HG03442 (cell line): ENCODE results near the gene TMEM121.

Experiments
- ATAC-seq: cut with Tn5 transposase; IDR thresholded peaks from one replicate; pipeline ENCODE4 v1.9.1; 2021; ENCODE audit warnings: mild to moderate bottlenecking, moderate library complexity; ENCODE audit not compliant: unreplicated experiment

The TMEM121 gene

GRCh38 chr14:105527826-105528585 is 1.6 kb downstream of the TMEM121 start:
- ATAC-seq: no peak

GRCh38 chr14:105528586-105529318 is 2.4 kb downstream of the TMEM121 start:
- no peak for ATAC-seq

GRCh38 chr14:105529319-105529568 is 2.9 kb downstream of the TMEM121 start:
- ATAC-seq: no peak

- ATAC-seq: no peak
These were observed 3.3 kb downstream of the TMEM121 start for GRCh38 chr14:105529569-105530284.

GRCh38 chr14:105530285-105531087 is 4.1 kb downstream of the TMEM121 start:
- no peak for ATAC-seq

GRCh38 chr14:105531088-105531893 is 4.9 kb downstream of the TMEM121 start:
- no peak for ATAC-seq

GRCh38 chr14:105531894-105532623 is 5.7 kb downstream of the TMEM121 start:
- no peak for ATAC-seq

GRCh38 chr14:105532735-105533141 is 6.4 kb downstream of the TMEM121 start:
- no peak for ATAC-seq

- ATAC-seq: no peak
These were observed 7.0 kb downstream of the TMEM121 start for GRCh38 chr14:105533391-105533790.

- ATAC-seq: no peak
These were observed 7.6 kb downstream of the TMEM121 start for GRCh38 chr14:105533811-105534498.

GRCh38 chr14:105534586-105534985 is 8.2 kb downstream of the TMEM121 start:
- ATAC-seq: no peak

GRCh38 chr14:105536051-105536450 is 9.7 kb downstream of the TMEM121 start:
- no peak for ATAC-seq

- ATAC-seq: no peak
These were observed 10.6 kb downstream of the TMEM121 start for GRCh38 chr14:105536691-105537579.

GRCh38 chr14:105537580-105538474 is 11.4 kb downstream of the TMEM121 start:
- ATAC-seq: no peak

GRCh38 chr14:105538481-105539049 is 12.2 kb downstream of the TMEM121 start:
- no peak for ATAC-seq

GRCh38 chr14:105540811-105541210 is 14.4 kb downstream of the TMEM121 start:
- no peak for ATAC-seq
